SU-DHL-6 (cell line): ENCODE data around the gene TGFB2.

ENCODE experiments used
- CTCF ChIP-seq: fragments of 200-600 bp; sonication (generic); IDR thresholded peaks from one replicate; pipeline ENCODE4 v1.5.1; 2017; ENCODE audit warnings: antibody characterized with exemption, mild to moderate bottlenecking, low read length, moderate library complexity; ENCODE audit not compliant: insufficient read depth, poor library complexity, severe bottlenecking
- EZH2phosphoT487 ChIP-seq: fragments of 200-600 bp; sonication (generic), shearing (Covaris generic); conservative IDR thresholded peaks from 2 replicates; pipeline ENCODE4 v1.6.1; 2018; ENCODE audit warnings: mild to moderate bottlenecking, antibody characterized with exemption, low read length, moderate library complexity, mixed read lengths

GRCh38 chr1:218464871-218465270 lies 119.7 kb downstream of the TGFB2 start:
- no peak for TF ChIP-seq CTCF
- no peak for TF ChIP-seq EZH2phosphoT487
